ENCODE measurements around the gene PRKCZ. TPM values are rescaled to one million over a fixed set of nuclear protein-coding genes. Genes with fewer than 3 reads are reported as not detected.

The PRKCZ gene
- total RNA-seq, 1 experiment from 2014 or later, result 1.6 TPM

DNA sequence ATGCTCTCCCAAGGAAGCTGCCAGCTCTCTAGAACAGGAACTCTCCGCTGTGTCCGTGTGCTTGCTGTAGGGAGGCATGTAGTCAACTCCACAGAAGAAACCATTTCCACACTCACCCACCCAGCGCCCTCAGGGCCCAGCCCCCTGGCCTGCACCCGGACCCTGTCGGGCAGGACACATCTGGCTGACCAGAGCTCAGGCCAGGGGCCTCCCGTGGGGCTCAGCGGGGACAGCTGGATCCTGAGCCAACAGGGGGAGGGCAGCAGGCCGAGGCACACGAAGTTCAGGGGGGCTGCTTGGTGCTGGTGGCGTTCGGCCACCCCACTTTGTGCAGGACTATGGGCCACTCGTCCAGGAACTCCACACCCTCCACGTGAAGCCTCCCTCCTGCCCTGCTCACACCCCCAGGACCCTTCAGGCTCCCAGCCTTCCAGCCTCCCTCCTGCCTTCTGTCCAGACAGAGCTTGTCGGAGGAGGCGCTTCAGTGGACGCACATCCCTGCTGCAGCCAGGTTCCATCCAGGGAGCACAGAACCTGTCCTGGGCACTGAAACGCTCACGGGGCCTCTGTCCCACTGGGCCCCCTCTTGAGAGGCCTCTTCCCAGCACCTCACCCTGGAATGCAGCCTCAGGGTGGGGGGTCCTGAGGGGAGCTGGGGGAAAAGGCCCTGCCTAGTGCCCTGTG is 159.3 kb downstream of the PRKCZ start:
- DNase-seq (ENCODE audit: low spot score), result no peak

GRCh38 chr1:2210084-2210653 is 160.0 kb downstream of the PRKCZ start:
- no peak for DNase-seq (ENCODE audit: low spot score)

- DNase-seq (ENCODE audit: low spot score), result no peak
Measured at GRCh38 chr1:2210786-2211185, 160.6 kb downstream of the PRKCZ start.

GRCh38 chr1:2212274-2212531 is 162.0 kb downstream of the PRKCZ start:
- DNase-seq (ENCODE audit: low spot score), result no peak

- peak; percentile 84 for DNase-seq (ENCODE audit: low spot score)
Measured at GRCh38 chr1:2212532-2213491, 162.6 kb downstream of the PRKCZ start.

DNA sequence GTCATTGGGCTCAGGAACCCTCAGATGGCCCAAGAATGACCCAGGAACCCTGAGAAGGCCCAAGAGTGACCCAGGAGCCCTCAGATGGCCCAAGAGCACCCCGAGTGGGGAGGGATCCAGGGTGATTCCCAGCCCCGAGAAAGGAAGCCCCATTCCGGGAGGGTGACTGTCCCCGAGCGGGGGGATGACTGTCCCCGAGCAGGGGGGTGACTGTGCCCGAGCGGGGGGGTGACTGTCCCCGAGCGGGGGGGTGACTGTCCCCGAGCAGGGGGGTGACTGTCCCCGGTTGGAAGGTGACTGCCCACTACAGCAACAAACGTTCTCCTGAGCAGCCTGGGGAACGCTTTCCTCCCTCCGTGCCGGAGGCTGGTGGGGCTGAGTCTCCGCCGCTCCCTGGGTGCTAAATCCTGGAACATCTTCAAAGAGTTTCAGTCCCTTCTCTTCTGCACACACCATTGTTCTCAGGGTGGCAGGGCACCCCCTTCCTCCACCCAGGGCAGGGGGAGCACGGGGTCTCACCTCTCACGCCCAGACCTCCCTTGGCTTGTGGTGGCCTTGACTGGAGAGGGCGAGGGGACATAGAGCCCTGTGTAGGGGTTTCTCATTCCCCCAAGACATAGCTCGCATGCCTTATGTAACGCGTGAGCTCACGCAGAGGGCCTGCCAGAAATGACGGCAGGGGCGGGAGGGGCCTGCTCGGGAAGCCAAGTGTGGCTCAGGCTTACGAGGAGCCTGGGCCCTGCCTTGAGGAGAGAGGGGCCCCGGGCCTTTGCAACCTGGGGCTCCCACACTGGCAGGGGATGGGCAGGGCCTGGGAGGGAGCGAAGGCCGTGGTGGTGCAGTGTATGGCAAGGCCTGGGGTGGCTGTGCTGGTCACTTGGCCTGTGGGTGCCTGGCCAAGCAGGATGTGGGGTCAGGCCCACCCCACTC is 163.6 kb downstream of the PRKCZ start:
- DNase-seq (ENCODE audit: low spot score), result no peak

- DNase-seq (ENCODE audit: low spot score), result no peak
Measured at GRCh38 chr1:2214541-2215241, 164.5 kb downstream of the PRKCZ start.

DNA sequence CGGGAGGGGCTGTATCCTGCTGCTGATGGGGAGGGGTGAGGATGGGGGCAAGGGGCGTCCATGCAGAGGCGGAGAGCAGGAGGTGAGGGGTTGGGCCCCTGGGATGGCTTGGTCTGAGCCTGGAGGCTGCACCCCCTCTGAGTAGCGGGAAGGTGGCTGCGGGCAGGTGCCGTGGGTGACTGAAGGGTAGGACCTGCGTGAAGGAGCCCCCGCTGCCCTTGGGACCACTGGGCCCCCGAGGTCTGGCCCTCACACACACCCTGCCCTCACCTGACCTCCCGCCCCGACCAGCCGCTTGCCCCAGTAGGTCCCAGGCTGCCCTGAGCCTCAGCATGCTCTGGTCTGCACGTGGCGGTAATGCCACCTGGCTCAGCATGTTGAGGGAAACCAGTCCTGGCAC is 165.1 kb downstream of the PRKCZ start:
- DNase-seq (ENCODE audit: low spot score), result no peak

DNA sequence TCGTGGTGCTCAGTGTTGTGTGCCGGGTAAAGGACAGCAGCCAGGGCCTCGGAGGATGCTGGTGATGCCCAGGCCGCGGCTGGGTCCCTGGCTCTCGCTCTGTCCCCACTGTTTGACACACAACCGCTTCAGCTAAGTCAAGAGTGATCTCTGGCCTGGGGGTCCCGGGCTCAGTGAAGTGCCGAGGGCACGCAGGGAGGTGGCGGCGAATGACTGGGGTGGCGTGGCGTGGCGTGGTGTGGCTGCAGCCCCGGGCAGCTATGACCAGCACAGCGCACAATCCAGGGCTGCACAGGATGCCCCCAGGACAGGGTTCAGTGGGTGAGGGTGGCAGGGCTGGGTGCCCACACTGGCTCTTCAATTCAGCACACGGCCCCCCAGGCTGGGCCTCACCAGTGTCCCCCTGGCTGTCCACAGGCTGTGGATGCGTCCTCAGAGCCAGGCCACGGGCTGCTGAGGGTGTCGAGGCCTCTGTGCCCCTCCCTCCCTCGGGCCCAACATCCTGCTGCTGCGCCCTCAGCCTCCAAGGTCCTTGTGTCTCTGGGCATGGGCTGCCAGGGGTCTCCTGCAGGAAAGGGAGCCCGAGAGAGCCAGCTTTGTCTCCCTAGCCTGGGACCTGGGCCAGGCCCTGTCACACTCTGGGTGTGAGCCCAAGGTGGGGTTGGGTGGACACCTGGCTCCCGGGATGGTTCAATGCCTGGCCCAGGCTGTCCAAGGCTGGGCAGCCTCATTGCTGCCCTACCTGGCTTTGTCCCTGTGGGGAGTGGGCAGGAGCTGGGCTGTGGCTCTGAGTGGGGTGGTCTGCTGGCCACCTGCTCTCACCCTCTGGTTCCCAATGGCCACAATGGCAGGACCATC is 165.9 kb downstream of the PRKCZ start:
- DNase-seq (ENCODE audit: low spot score), result no peak

- no peak for DNase-seq (ENCODE audit: low spot score)
Measured at GRCh38 chr1:2216767-2217058, 166.5 kb downstream of the PRKCZ start.

DNA sequence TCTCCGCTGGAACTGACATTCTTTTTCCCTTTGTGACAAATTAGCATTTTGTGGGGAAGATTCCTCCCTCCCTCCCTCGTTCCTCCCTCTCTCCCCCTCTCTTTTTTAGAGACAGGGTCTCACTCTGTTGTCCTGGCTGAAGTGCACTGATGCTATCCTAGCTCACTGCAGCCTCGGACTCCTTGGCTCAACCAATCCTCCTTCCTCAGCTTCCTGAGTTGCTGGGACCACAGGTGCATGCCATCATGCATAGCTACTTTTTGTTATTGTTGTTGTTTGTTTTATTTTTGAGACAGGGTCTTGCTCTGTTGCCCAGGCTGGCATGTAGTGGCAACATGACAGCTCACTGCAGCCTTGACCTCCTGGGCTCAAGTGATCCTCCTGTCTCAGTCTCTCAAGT is 171.1 kb downstream of the PRKCZ start:
- DNase-seq (ENCODE audit: low spot score), result no peak

- no peak for DNase-seq (ENCODE audit: low spot score)
Measured at GRCh38 chr1:2224170-2224584, 174.0 kb downstream of the PRKCZ start.

- no peak for DNase-seq (ENCODE audit: low spot score)
Measured at GRCh38 chr1:2224631-2225428, 174.6 kb downstream of the PRKCZ start.

GRCh38 chr1:2226525-2227345 is 176.5 kb downstream of the PRKCZ start:
- no peak for DNase-seq (ENCODE audit: low spot score)

- peak; percentile 74 for DNase-seq (ENCODE audit: low spot score)
Measured at GRCh38 chr1:2227346-2228156, 177.3 kb downstream of the PRKCZ start.

DNA sequence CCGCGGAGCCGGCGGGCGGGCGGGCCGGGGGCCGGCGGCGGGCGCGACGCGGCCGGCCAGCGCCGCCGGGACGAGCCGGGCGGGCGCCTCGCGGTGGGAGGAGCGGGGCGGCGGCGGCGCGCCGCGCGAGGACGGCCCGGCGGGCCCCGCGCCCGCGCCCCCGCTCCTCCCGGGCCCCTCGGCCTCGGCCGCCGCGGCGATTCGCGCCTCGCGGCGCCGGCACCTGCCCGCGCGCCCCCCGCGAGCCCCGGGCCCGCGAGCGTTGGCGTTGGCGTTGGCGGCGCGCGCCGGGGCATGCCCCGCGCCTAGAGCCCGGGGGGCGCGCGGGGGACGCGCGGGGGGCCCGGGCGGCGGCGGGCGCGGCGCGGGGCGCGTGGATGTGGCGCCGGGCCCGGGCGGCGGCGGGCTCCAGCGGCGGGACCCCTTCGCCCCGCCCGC is 178.0 kb downstream of the PRKCZ start, which contains the start of gene SKI:
Gene SKI (plus strand): TSS at position 163 of the 438 bp plus-strand sequence. CDS start 448 bp downstream, outside the sequence.
- DNase-seq (ENCODE audit: low spot score), result no peak

DNA sequence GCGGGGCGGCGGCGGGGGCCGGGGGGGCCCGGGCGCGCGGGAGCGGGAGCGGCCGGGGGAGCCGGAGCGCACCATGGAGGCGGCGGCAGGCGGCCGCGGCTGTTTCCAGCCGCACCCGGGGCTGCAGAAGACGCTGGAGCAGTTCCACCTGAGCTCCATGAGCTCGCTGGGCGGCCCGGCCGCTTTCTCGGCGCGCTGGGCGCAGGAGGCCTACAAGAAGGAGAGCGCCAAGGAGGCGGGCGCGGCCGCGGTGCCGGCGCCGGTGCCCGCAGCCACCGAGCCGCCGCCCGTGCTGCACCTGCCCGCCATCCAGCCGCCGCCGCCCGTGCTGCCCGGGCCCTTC is 178.5 kb downstream of the PRKCZ start:
- no peak for DNase-seq (ENCODE audit: low spot score)
